GM21360 (cell line): ENCODE results near the gene KIF9.
"Not testable (repeated sequence)": the region's sequence is repeated elsewhere in the genome, so short reads cannot be mapped to it uniquely, and the experiment has no call there.

Experiments
- ATAC-seq: cut with Tn5 transposase; IDR thresholded peaks from one replicate; pipeline ENCODE4 v1.9.1; 2021; ENCODE audit warnings: mild to moderate bottlenecking, moderate library complexity; ENCODE audit not compliant: unreplicated experiment

The KIF9 gene

GRCh38 chr3:47193871-47194859, 88.4 kb downstream of the KIF9 start:
- no peak for ATAC-seq

DNA sequence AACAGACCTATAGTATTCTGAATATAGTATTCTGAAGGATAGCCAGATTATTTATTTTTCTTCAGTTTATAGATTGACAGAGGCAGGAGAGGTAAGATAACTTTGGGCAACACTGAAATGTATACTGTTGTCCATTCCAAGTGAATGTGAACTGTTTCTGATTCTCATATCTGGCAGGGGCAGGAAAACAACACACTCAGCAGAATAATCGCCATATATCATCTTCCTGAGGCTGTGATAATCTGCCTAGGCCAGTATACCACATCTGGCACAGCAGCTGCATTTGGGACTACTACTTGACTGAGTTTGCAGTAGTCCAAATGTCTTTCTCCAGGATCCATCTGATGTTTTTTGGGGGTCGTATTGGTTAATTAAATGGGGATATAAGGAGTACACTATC, 96.3 kb downstream of the KIF9 start:
- no peak for ATAC-seq

- ATAC-seq: not testable (repeated sequence)
These were observed 100.9 kb downstream of the KIF9 start for GRCh38 chr3:47181685-47182084.

GRCh38 chr3:47180011-47180410, 102.6 kb downstream of the KIF9 start:
- not testable (repeated sequence) for ATAC-seq
